Fibroblast of lung (primary cell): ENCODE results near the gene CROCC2. TPM values are rescaled to one million over a fixed set of nuclear protein-coding genes. Genes with fewer than 3 reads are reported as not detected.

Experiments
- DNase-seq, 2 donors: peaks; one replicate each; pipeline versions ENCODE4 v3.0.0 to v3.0.0-alpha.2; 2010; ENCODE audit warnings: low read depth in 2 of 2
- H2AFZ ChIP-seq: 2 replicates; pipeline ENCODE4 v1.5.1; 2012; ENCODE audit warnings: low read length, control low read depth, inconsistent platforms
- H3K27ac ChIP-seq: 2 replicates; pipeline ENCODE4 v1.5.1; 2011; ENCODE audit warnings: low read length, control low read depth; ENCODE audit not compliant: insufficient read depth
- H3K27me3 ChIP-seq: 2 replicates; pipeline ENCODE4 v1.5.1; 2011; ENCODE audit warnings: mild to moderate bottlenecking, low read length; ENCODE audit not compliant: control insufficient read depth, insufficient read depth
- H3K36me3 ChIP-seq: 2 replicates; pipeline ENCODE4 v1.5.1; 2011; ENCODE audit warnings: low read length; ENCODE audit not compliant: control insufficient read depth, insufficient read depth
- H3K4me1 ChIP-seq: 2 replicates; pipeline ENCODE4 v1.5.1; 2011; ENCODE audit warnings: low read length; ENCODE audit not compliant: control insufficient read depth, insufficient read depth; ENCODE audit errors: extremely low read depth
- H3K4me2 ChIP-seq: 2 replicates; pipeline ENCODE4 v1.5.1; 2011; ENCODE audit warnings: low read length, control low read depth; ENCODE audit not compliant: insufficient read depth; ENCODE audit errors: extremely low read depth
- H3K4me3 ChIP-seq, 4 experiments: fragments of 200-600 bp in 1 of 4; sonication (generic) in 1 of 4; replicated peaks in 1 of 4; 2 replicates each; pipeline ENCODE4 v1.5.1; 2011 to 2016; ENCODE audit warnings: low read length in 4 of 4, low read depth in 3 of 4, mild to moderate bottlenecking in 3 of 4, control low read depth in 2 of 4, inconsistent platforms in 1 of 4, mixed read lengths in 1 of 4; ENCODE audit not compliant: insufficient read depth in 1 of 4; ENCODE audit errors: control extremely low read depth in 1 of 4
- H3K79me2 ChIP-seq: 2 replicates; pipeline ENCODE4 v1.5.1; 2012; ENCODE audit warnings: mild to moderate bottlenecking, low read length, inconsistent platforms; ENCODE audit not compliant: control insufficient read depth, insufficient read depth
- H3K9ac ChIP-seq: 2 replicates; pipeline ENCODE4 v1.5.1; 2011; ENCODE audit warnings: mild to moderate bottlenecking, low read length, control low read depth; ENCODE audit not compliant: insufficient read depth
- H3K9me3 ChIP-seq: 2 replicates; pipeline ENCODE4 v1.5.1; 2012; ENCODE audit warnings: low read depth, low read length; ENCODE audit not compliant: control insufficient read depth, insufficient read depth
- H4K20me1 ChIP-seq: 2 replicates; pipeline ENCODE4 v1.5.1; 2011; ENCODE audit warnings: low read length; ENCODE audit not compliant: control insufficient read depth, insufficient read depth; ENCODE audit errors: extremely low read depth
- CTCF ChIP-seq, 2 donors: IDR thresholded peaks in 1 of 2; conservative IDR thresholded peaks in 1 of 2; 1 replicate in 1 of 2; 2 replicates in 1 of 2; pipeline ENCODE4 v1.5.1; 2011 to 2012; ENCODE audit warnings: low read length in 2 of 2, control low read depth in 1 of 2, inconsistent platforms in 1 of 2, low read depth in 1 of 2, mild to moderate bottlenecking in 1 of 2
- EZH2 ChIP-seq: IDR thresholded peaks from 2 replicates; pipeline ENCODE4 v1.5.1; 2012; ENCODE audit warnings: low read length, control low read depth, mild to moderate bottlenecking; ENCODE audit errors: missing control alignments
- polyA plus RNA-seq, 2 donors: library from polyadenylated mRNA; depleted of rRNA in 1 of 2; stranded (reverse) in 1 of 2; unstranded in 1 of 2; fragments of >200 nt; gene quantifications; 2 replicates each; pipeline ENCODE4 v1.2.1, GENCODE V29; 2011 to 2012; ENCODE audit warnings: missing spikeins in 1 of 2
- total RNA-seq: library from RNA; depleted of rRNA; stranded (reverse); fragments of >200 nt; gene quantifications from 2 replicates; pipeline ENCODE4 v1.2.1, GENCODE V29; 2014

The CROCC2 gene
- total and polyA plus RNA-seq, 2 donors (not counting 1 experiment from before 2014, with no cell fraction given), result 0.12 to 0.33 TPM

GRCh38 chr2:240965905-240966456 is 59.8 kb downstream of the CROCC2 start:
- H3K27me3 ChIP-seq, result no peaks in the 10 kb centered on the region
- H3K9me3 ChIP-seq, result no peaks in the 10 kb centered on the region
- TF ChIP-seq CTCF (conservative IDR thresholded peaks at IDR 0.05 in 1 of 2, IDR thresholded peaks at IDR 0.05 in 1 of 2; ENCODE audit: low read depth in 1 of 2, low read length in 2 of 2) (no peak), EZH2 (no peak)
- no peak for DNase-seq
- no peak overlapping the region for H3K27ac ChIP-seq
- no peaks in the 10 kb centered on the region for H4K20me1 ChIP-seq
- no peak overlapping the region for H3K4me3 ChIP-seq
- no peak overlapping the region for H3K9ac ChIP-seq
- H3K4me1 ChIP-seq, result peaks cover 13% of the 10 kb centered on the region
- no peaks in the 10 kb centered on the region for H3K79me2 ChIP-seq
- no peak overlapping the region for H2AFZ ChIP-seq
- H3K4me2 ChIP-seq, result no peak overlapping the region
- no peaks in the 10 kb centered on the region for H3K36me3 ChIP-seq

- TF ChIP-seq CTCF (conservative IDR thresholded peaks at IDR 0.05 in 1 of 2, IDR thresholded peaks at IDR 0.05 in 1 of 2; ENCODE audit: low read depth in 1 of 2, low read length in 2 of 2), result no peak
- no peak for TF ChIP-seq EZH2
- no peak overlapping the region for H3K9ac ChIP-seq
- H3K27me3 ChIP-seq, result no peaks in the 10 kb centered on the region
These were observed 60.3 kb downstream of the CROCC2 start for GRCh38 chr2:240966457-240966905.

GRCh38 chr2:240966906-240967680 is 61.0 kb downstream of the CROCC2 start:
- Histone ChIP-seq H3K9ac (no peak overlapping the region), H3K79me2 (no peaks in the 10 kb centered on the region), H3K4me1 (peaks cover 3% of the 10 kb centered on the region), H4K20me1 (no peaks in the 10 kb centered on the region), H2AFZ (no peak overlapping the region), H3K27ac (no peak overlapping the region), H3K4me2 (no peak overlapping the region), H3K36me3 (no peaks in the 10 kb centered on the region), H3K27me3 (no peaks in the 10 kb centered on the region), H3K9me3 (no peaks in the 10 kb centered on the region), H3K4me3 (no peak overlapping the region)
- no peak for DNase-seq
- no peak for TF ChIP-seq EZH2
- no peak for TF ChIP-seq CTCF (conservative IDR thresholded peaks at IDR 0.05 in 1 of 2, IDR thresholded peaks at IDR 0.05 in 1 of 2; ENCODE audit: low read depth in 1 of 2, low read length in 2 of 2)

More at GRCh38 chr2:240966457-240966905, 60.3 kb downstream of the CROCC2 start:
- Histone ChIP-seq H3K4me2 (no peak overlapping the region), H3K79me2 (no peaks in the 10 kb centered on the region), H4K20me1 (no peaks in the 10 kb centered on the region), H3K9me3 (no peaks in the 10 kb centered on the region), H3K4me1 (peaks cover 8% of the 10 kb centered on the region), H3K4me3 (no peak overlapping the region), H3K36me3 (no peaks in the 10 kb centered on the region), H3K27ac (no peak overlapping the region), H2AFZ (no peak overlapping the region)
- DNase-seq, result no peak
